ENCODE results near the gene C5. TPM values are rescaled to one million over a fixed set of nuclear protein-coding genes. Genes with fewer than 3 reads are reported as not detected.

C5 gene
- total RNA-seq, 1 donor from 2014 or later, result 1.0 TPM

- peaks cover 3% of the 10 kb centered on the region for H3K27me3 Mint-ChIP-seq (ENCODE audit: unreplicated experiment)
- no peak overlapping the region for H3K4me3 Mint-ChIP-seq (ENCODE audit: unreplicated experiment)
- no peaks in the 10 kb centered on the region for H3K4me1 Mint-ChIP-seq (ENCODE audit: low read depth, unreplicated experiment)
- H3K9me3 Mint-ChIP-seq (ENCODE audit: unreplicated experiment), result no peaks in the 10 kb centered on the region
- no peak for TF ChIP-seq CTCF (IDR thresholded peaks at IDR 0.05; ENCODE audit: partially characterized antibody, unreplicated experiment)
- H3K27ac Mint-ChIP-seq (ENCODE audit: unreplicated experiment), result no peak overlapping the region
- H3K36me3 Mint-ChIP-seq (ENCODE audit: unreplicated experiment), result no peaks in the 10 kb centered on the region
- no peak for DNase-seq
Measured at GRCh38 chr9:120904061-120904977, 145.8 kb downstream of the C5 start.

GRCh38 chr9:120902569-120903535 lies 147.2 kb downstream of the C5 start:
- H3K9me3 Mint-ChIP-seq (ENCODE audit: unreplicated experiment), result no peaks in the 10 kb centered on the region
- no peak for DNase-seq
- no peak overlapping the region for H3K27ac Mint-ChIP-seq (ENCODE audit: unreplicated experiment)
- H3K27me3 Mint-ChIP-seq (ENCODE audit: unreplicated experiment), result peaks cover 3% of the 10 kb centered on the region
- no peaks in the 10 kb centered on the region for H3K36me3 Mint-ChIP-seq (ENCODE audit: unreplicated experiment)
- no peak for TF ChIP-seq CTCF (IDR thresholded peaks at IDR 0.05; ENCODE audit: partially characterized antibody, unreplicated experiment)
- no peak overlapping the region for H3K4me3 Mint-ChIP-seq (ENCODE audit: unreplicated experiment)
- no peaks in the 10 kb centered on the region for H3K4me1 Mint-ChIP-seq (ENCODE audit: low read depth, unreplicated experiment)

Other genes with a start within 250 kb of the C5 start
- gene PSMD5, start 207.4 kb downstream of the C5 start, total RNA-seq (ENCODE audit: unreplicated experiment), result 48.5 TPM
- 18.9 TPM for gene PHF19, start 173.1 kb downstream of the C5 start, total RNA-seq (ENCODE audit: unreplicated experiment)
- gene TRAF1, start 123.5 kb downstream of the C5 start, total RNA-seq (ENCODE audit: unreplicated experiment), result 1.6 TPM
- gene CNTRL, start 24.7 kb upstream of the C5 start, total RNA-seq (ENCODE audit: unreplicated experiment), result 9.5 TPM
- gene RAB14, start 151.6 kb upstream of the C5 start, total RNA-seq (ENCODE audit: unreplicated experiment), result 50.7 TPM
- 11.6 TPM for gene GSN, start 217.9 kb upstream of the C5 start, total RNA-seq (ENCODE audit: unreplicated experiment)

Measured in glutamatergic neuron (in vitro differentiated cells).